NCI-H1694 treated with DMSO at 0.1 percent for 48 hours (cell line): Measurements from ENCODE around the gene EML1.

ENCODE experiments used
- DNase-seq: peaks from one replicate; lab custom pipeline; 2025; lab: John Stamatoyannopoulos, UW

EML1 gene

GRCh38 chr14:99966912-99967311, 173.7 kb downstream of the EML1 start:
- no peak for DNase-seq

GRCh38 chr14:99968191-99968920, 175.1 kb downstream of the EML1 start:
- no peak for DNase-seq

GRCh38 chr14:99968941-99969340, 175.7 kb downstream of the EML1 start:
- DNase-seq: no peak

GRCh38 chr14:99969673-99970322, 176.6 kb downstream of the EML1 start:
- no peak for DNase-seq

- DNase-seq: peak; percentile 92
These were observed 178.1 kb downstream of the EML1 start for GRCh38 chr14:99971087-99971940.

- peak; percentile 41 for DNase-seq
These were observed 178.9 kb downstream of the EML1 start for GRCh38 chr14:99971941-99972747.

- no peak for DNase-seq
These were observed 179.7 kb downstream of the EML1 start for GRCh38 chr14:99972748-99973466.

- DNase-seq: no peak
These were observed 182.0 kb downstream of the EML1 start for GRCh38 chr14:99975190-99975589.

GRCh38 chr14:99976021-99976420, 182.8 kb downstream of the EML1 start:
- no peak for DNase-seq

GRCh38 chr14:99976681-99977080, 183.5 kb downstream of the EML1 start:
- DNase-seq: no peak

- DNase-seq: no peak
These were observed 187.1 kb downstream of the EML1 start for GRCh38 chr14:99980299-99980698.

- DNase-seq: no peak
These were observed 188.6 kb downstream of the EML1 start for GRCh38 chr14:99981806-99982205.

- DNase-seq: peak; percentile 94
These were observed 189.5 kb downstream of the EML1 start for GRCh38 chr14:99982537-99983250.

GRCh38 chr14:99983251-99984015, 190.2 kb downstream of the EML1 start:
- DNase-seq: no peak

GRCh38 chr14:99984036-99984435, 190.8 kb downstream of the EML1 start:
- no peak for DNase-seq

GRCh38 chr14:99986396-99986795, 193.2 kb downstream of the EML1 start:
- peak; percentile 68 for DNase-seq

- DNase-seq: no peak
These were observed 195.8 kb downstream of the EML1 start for GRCh38 chr14:99989032-99989431.

GRCh38 chr14:99990268-99991170, 197.3 kb downstream of the EML1 start:
- DNase-seq: no peak

GRCh38 chr14:99991331-99991730, 198.1 kb downstream of the EML1 start:
- no peak for DNase-seq
